Measurements from ENCODE around the gene ANKS1B. TPM values are rescaled to one million over a fixed set of nuclear protein-coding genes. Genes with fewer than 3 reads are reported as not detected.

The ANKS1B gene
- total and polyA plus RNA-seq, 4 donors = 0.03 to 3.4 (median 0.53) TPM

- H3K9ac ChIP-seq (ENCODE audit: low read depth in 1 of 2, low read length in 2 of 2) = no peak overlapping the region
- TF ChIP-seq NR2F2 (IDR thresholded peaks at IDR 0.05) (no peak), HNF4G (IDR thresholded peaks at IDR 0.05) (no peak), YY1 (IDR thresholded peaks at IDR 0.05) (no peak), REST (IDR thresholded peaks at IDR 0.05) (no peak), EGR1 (IDR thresholded peaks at IDR 0.05; ENCODE audit: low read depth in 2 of 2) (no peak), ZBTB33 (IDR thresholded peaks at IDR 0.05) (no peak), RAD21 (IDR thresholded peaks at IDR 0.05) (no peak), FOXA2 (IDR thresholded peaks at IDR 0.05) (no peak), RXRA (IDR thresholded peaks at IDR 0.05) (no peak)
- WGBS = 51% methylated on average over 3 of the region's 3 CpGs
These were observed 873.9 kb downstream of the ANKS1B start for GRCh38 chr12:99110868-99111267.

GRCh38 chr12:99110212-99110611 is 874.5 kb downstream of the ANKS1B start:
- no peak for TF ChIP-seq GABPA (IDR thresholded peaks at IDR 0.05 in 1 of 2, conservative IDR thresholded peaks at IDR 0.05 in 1 of 2)
- no peak for TF ChIP-seq EGR1 (IDR thresholded peaks at IDR 0.05; ENCODE audit: low read depth in 2 of 2)
- no peak for TF ChIP-seq HNF4A (conservative IDR thresholded peaks at IDR 0.05)
- TF ChIP-seq REST (IDR thresholded peaks at IDR 0.05) = no peak
- no peak for TF ChIP-seq YY1 (IDR thresholded peaks at IDR 0.05)
- no peak for TF ChIP-seq ATF3 (IDR thresholded peaks at IDR 0.05)
- no peak for TF ChIP-seq HNF4G (IDR thresholded peaks at IDR 0.05)
- no peak for TF ChIP-seq RAD21 (IDR thresholded peaks at IDR 0.05)
- TF ChIP-seq NR2F2 (IDR thresholded peaks at IDR 0.05) = no peak
- no peak for TF ChIP-seq SP1 (IDR thresholded peaks at IDR 0.05)
- no peak for TF ChIP-seq JUND (IDR thresholded peaks at IDR 0.05)
- TF ChIP-seq ZBTB33 (IDR thresholded peaks at IDR 0.05) = no peak
- no peak for TF ChIP-seq FOXA1 (IDR thresholded peaks at IDR 0.05)
- TF ChIP-seq TAF1 (conservative IDR thresholded peaks at IDR 0.05) = no peak
- no peak for TF ChIP-seq MAX (IDR thresholded peaks at IDR 0.05)
- no peak for TF ChIP-seq RXRA (IDR thresholded peaks at IDR 0.05)
- TF ChIP-seq FOXA2 (IDR thresholded peaks at IDR 0.05) = no peak
- TF ChIP-seq CTCF (IDR thresholded peaks at IDR 0.05; ENCODE audit: low read depth, low read length, missing input control) = no peak
- Histone ChIP-seq H3K4me3 (ENCODE audit: low read depth in 1 of 3, low read length in 3 of 3) (no peak overlapping the region), H3K9me3 (ENCODE audit: control insufficient read depth in 4 of 4, low read length in 3 of 4) (no peaks in the 10 kb centered on the region), H3K9ac (ENCODE audit: low read depth in 1 of 2, low read length in 2 of 2) (no peak overlapping the region), H3K27me3 (ENCODE audit: control insufficient read depth in 4 of 4, insufficient read depth in 4 of 4, low read length in 3 of 4) (no peaks in the 10 kb centered on the region), H3K4me1 (ENCODE audit: control insufficient read depth in 4 of 4, insufficient read depth in 4 of 4, low read length in 3 of 4) (no peaks in the 10 kb centered on the region), H3K27ac (ENCODE audit: low read depth in 1 of 2, low read length in 2 of 2) (no peak overlapping the region), H3K36me3 (ENCODE audit: control insufficient read depth in 4 of 4, insufficient read depth in 3 of 4, low read depth in 1 of 4, low read length in 3 of 4) (no peaks in the 10 kb centered on the region)
- DNase-seq (ENCODE audit: low spot score) = no peak
- WGBS = 64% methylated on average over 2 of the region's 2 CpGs

More at GRCh38 chr12:99110868-99111267, 873.9 kb downstream of the ANKS1B start:
- Histone ChIP-seq H3K27ac (ENCODE audit: low read depth in 1 of 2, low read length in 2 of 2) (no peak overlapping the region), H3K27me3 (ENCODE audit: control insufficient read depth in 4 of 4, insufficient read depth in 4 of 4, low read length in 3 of 4) (no peaks in the 10 kb centered on the region), H3K36me3 (ENCODE audit: control insufficient read depth in 4 of 4, insufficient read depth in 3 of 4, low read depth in 1 of 4, low read length in 3 of 4) (no peaks in the 10 kb centered on the region), H3K4me1 (ENCODE audit: control insufficient read depth in 4 of 4, insufficient read depth in 4 of 4, low read length in 3 of 4) (no peaks in the 10 kb centered on the region), H3K4me3 (ENCODE audit: low read depth in 1 of 3, low read length in 3 of 3) (no peak overlapping the region), H3K9me3 (ENCODE audit: control insufficient read depth in 4 of 4, low read length in 3 of 4) (no peaks in the 10 kb centered on the region)
- DNase-seq (ENCODE audit: low spot score) = no peak
